ENCODE results near the gene SLC30A7. TPM values are rescaled to one million over a fixed set of nuclear protein-coding genes. Genes with fewer than 3 reads are reported as not detected.

SLC30A7 gene
- total and polyA plus RNA-seq, 8 donors = 17.6 to 46.7 (median 20.6) TPM

DNA sequence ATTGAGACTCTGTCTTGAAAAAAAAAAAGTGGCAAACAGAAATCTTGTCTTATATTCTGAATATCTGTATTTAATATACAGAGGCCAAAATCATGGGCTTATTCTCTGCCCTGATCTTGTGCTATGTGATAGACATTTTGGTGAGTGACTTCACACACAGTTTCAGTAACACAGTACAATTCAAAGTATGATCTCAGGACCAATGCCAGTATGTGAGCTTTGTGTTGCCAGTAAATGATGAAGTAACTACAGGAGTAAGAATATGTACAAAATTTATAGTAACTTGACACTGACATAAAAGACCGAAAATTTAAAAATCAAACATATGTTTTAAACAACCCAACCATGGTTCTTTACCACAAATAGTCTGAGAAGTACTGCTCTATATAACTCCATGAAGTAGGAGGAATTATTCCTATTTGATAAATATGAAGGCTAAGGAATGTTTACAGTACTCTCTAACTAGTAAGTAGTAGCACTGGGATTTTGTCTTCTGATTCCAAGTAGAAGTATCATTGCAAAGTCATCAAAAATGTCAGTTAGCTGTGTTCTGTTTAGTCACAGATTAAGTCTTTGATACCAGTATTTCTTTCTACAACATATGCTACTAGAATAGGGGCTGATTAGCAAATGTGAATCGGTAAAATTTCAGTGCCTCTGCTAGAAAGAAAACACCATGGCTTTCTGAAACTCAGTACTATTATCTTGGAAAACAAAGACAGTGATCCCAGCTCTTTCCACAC lies 104.4 kb downstream of the SLC30A7 start:
- intact Hi-C loops (cut with DNase I) = no loop called here
- ATAC-seq = no peak
- Histone ChIP-seq H3K4me1 (peaks cover 24 to 45% of the 10 kb centered on the region in 2 donors), H3K36me3 (peaks cover 0 to 3% of the 10 kb centered on the region in 2 donors), H3K4me3 (no peak overlapping the region), H3K9me3 (no peaks in the 10 kb centered on the region), H3K27me3 (no peaks in the 10 kb centered on the region), H3K27ac (no peak overlapping the region)
- DNase-seq = no peak
- TF ChIP-seq, protein P1, sequence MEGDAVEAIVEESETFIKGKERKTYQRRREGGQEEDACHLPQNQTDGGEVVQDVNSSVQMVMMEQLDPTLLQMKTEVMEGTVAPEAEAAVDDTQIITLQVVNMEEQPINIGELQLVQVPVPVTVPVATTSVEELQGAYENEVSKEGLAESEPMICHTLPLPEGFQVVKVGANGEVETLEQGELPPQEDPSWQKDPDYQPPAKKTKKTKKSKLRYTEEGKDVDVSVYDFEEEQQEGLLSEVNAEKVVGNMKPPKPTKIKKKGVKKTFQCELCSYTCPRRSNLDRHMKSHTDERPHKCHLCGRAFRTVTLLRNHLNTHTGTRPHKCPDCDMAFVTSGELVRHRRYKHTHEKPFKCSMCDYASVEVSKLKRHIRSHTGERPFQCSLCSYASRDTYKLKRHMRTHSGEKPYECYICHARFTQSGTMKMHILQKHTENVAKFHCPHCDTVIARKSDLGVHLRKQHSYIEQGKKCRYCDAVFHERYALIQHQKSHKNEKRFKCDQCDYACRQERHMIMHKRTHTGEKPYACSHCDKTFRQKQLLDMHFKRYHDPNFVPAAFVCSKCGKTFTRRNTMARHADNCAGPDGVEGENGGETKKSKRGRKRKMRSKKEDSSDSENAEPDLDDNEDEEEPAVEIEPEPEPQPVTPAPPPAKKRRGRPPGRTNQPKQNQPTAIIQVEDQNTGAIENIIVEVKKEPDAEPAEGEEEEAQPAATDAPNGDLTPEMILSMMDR (IDR thresholded peaks at IDR 0.05) = no peak

DNA sequence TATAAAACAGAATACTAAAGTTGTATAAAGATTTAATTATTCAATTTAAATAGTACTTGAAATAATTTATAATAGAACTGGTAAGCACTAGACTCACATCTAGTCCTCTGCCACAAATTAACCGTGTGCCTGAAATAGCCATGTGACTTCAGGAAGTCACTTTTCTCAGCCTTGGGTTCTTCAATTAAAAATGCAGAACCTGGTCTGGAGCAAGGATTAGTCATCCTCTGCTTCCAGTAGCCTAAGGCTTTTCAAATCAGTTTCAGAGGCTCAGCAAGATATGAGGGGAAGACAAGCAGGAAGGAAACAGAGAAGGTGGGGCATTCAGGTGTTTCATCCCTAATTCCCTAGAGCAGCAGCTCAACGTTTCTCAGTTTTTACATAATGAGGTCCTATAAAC lies 106.7 kb downstream of the SLC30A7 start:
- no peaks in the 10 kb centered on the region for H3K27me3 ChIP-seq
- DNase-seq = no peak
- intact Hi-C loops (cut with DNase I) = no loop called here
- H3K4me1 ChIP-seq = peaks cover 24 to 55% of the 10 kb centered on the region in 2 donors
- TF ChIP-seq, protein P1 (IDR thresholded peaks at IDR 0.05) = no peak
- peak; percentile 58 for ATAC-seq
- peak overlapping the region in 1 of 2 donors; percentile 76 for H3K27ac ChIP-seq
- no peaks in the 10 kb centered on the region for H3K9me3 ChIP-seq
- H3K4me3 ChIP-seq = no peak overlapping the region
- peaks cover 0 to 3% of the 10 kb centered on the region in 2 donors for H3K36me3 ChIP-seq

DNA sequence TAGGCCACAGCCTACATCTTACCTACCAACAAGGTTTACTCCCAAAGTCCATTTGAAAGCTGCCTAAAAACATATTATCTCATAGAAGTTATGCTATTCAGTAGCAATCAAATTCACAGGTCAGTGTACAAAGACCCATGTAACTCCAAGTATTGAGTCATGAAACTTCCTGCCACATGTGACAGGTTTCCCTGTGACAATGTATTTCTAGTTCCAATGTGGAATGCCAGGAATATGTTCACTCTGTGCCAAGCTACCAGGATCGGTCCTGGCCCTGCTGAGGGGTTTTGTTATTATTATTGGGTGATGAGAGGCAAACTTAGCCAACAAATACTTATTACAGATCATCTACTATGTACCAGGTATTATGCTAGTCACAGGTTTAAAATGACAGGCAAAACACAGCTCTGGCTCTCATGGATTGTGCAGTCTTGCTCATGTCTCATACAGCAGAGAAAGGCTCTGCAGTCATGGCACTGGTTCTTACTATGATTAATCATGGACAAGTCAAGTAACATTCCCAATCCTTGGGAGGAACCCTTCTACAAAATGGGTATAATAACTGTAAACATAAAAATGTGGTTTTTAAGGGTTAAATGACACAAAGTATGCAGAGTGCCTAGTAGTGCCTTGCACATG lies 107.2 kb downstream of the SLC30A7 start:
- Histone ChIP-seq H3K4me1 (peaks cover 24 to 55% of the 10 kb centered on the region in 2 donors), H3K36me3 (peaks cover 0 to 3% of the 10 kb centered on the region in 2 donors), H3K4me3 (no peak overlapping the region), H3K27me3 (no peaks in the 10 kb centered on the region), H3K9me3 (no peaks in the 10 kb centered on the region), H3K27ac (peak overlapping the region; percentile 22 to 76)
- TF ChIP-seq, protein P1 (IDR thresholded peaks at IDR 0.05) = no peak
- intact Hi-C loops (cut with DNase I) = no loop called here
- ATAC-seq (no peak), DNase-seq (no peak)

DNA sequence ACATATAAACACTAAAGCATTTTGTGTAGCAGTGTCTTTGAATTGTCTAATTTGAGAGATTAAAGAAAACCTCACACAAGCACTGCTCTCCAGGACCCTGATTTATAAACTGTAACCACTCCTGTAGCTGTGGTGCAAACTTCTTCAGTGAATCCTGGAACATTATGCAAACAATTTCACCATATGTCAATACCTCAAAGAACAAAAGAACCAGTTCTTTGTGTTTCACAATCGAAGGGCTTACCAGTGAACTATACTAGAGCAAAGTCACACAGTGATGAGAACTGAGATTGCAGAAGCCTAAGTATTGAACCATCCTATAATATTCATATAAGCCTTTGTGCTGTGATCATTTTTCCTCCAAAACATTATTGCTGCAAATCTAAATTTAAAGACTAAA lies 108.2 kb downstream of the SLC30A7 start:
- no peak for DNase-seq
- Histone ChIP-seq H3K27me3 (no peaks in the 10 kb centered on the region), H3K27ac (peak overlapping the region; percentile 33 to 76), H3K4me3 (no peak overlapping the region), H3K36me3 (peaks cover 0 to 3% of the 10 kb centered on the region in 2 donors), H3K9me3 (no peaks in the 10 kb centered on the region), H3K4me1 (peaks cover 24 to 55% of the 10 kb centered on the region in 2 donors)
- ATAC-seq = peak; percentile 81
- TF ChIP-seq, protein P1 (IDR thresholded peaks at IDR 0.05) = no peak
- intact Hi-C loops (cut with DNase I) = no loop called here

DNA sequence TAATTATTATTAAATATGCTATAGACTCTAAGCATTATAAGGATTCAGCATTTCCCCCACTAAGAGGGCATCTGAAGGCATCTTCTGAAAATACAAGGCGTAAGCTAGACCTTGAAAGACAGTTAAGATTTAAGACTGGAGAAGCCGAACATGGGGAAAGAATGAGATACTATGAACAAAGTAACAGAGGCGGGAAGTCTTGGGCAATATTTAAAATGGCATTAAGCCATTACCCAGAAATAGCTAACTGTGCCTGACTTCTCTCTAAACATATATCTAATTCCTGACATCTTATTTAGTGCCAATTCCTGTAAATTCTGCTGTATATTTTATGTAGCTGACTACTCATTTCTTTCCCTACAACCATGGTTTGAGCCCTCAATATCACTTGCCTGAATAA lies 108.8 kb downstream of the SLC30A7 start:
- TF ChIP-seq, protein P1 (IDR thresholded peaks at IDR 0.05) = no peak
- H3K9me3 ChIP-seq = no peaks in the 10 kb centered on the region
- intact Hi-C loops (cut with DNase I) = no loop called here
- peaks cover 24 to 55% of the 10 kb centered on the region in 2 donors for H3K4me1 ChIP-seq
- no peak overlapping the region for H3K4me3 ChIP-seq
- DNase-seq = no peak
- ATAC-seq = peak; percentile 65
- no peaks in the 10 kb centered on the region for H3K27me3 ChIP-seq
- H3K36me3 ChIP-seq = peaks cover 0 to 5% of the 10 kb centered on the region in 2 donors
- H3K27ac ChIP-seq = peak overlapping the region; percentile 33 to 76
